Activated CD8-positive, alpha-beta memory T cell treated with anti-CD3 and anti-CD28 coated beads, Interleukin-2, amount 50 U/mL, for 4 hours (primary cell): ENCODE measurements around the gene SYNDIG1.

ENCODE experiments used
- DNase-seq: peaks from one replicate; pipeline ENCODE4 v3.0.0-alpha.2; 2020

Gene SYNDIG1

DNA sequence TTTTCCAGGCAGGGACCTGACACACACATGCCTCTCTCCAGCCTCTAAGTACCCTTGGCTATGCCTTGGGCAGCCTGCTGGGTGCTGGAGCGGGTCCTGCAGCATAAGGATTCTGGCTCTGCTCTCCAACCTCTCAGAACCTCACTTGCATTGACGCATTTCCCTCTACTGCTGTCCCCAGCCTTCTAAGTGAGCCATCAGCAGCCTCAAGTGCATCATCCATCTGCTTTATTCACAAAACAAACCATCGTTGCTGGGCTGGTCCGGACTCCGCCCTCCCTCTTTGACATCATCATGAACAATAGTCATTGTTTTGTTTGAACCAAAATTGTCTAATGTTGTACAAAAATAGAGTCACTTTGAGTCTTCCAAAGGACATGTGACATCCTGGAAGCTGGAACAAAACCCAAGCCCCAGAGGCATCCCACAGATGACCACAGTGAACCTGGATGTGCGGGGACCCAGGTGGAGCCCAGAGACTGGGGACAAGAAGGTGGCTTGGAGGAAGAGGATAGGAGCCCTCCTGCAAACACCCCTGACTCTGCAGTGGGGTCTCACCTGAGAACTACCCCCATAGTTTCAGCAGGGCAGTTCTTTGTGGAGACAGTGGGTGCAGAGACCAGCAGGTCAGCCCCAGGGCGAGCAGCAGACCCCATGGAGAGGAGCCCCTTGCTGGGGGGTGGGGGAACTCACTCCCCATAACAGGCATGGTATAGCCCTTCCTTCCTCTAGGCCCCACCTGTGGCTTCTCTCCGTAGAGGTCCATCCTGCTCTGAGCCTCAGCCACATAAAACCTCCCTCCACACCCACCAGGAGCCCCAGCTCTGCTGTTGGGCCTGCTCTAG, 230.1 kb downstream of the SYNDIG1 start:
- no peak for DNase-seq

DNA sequence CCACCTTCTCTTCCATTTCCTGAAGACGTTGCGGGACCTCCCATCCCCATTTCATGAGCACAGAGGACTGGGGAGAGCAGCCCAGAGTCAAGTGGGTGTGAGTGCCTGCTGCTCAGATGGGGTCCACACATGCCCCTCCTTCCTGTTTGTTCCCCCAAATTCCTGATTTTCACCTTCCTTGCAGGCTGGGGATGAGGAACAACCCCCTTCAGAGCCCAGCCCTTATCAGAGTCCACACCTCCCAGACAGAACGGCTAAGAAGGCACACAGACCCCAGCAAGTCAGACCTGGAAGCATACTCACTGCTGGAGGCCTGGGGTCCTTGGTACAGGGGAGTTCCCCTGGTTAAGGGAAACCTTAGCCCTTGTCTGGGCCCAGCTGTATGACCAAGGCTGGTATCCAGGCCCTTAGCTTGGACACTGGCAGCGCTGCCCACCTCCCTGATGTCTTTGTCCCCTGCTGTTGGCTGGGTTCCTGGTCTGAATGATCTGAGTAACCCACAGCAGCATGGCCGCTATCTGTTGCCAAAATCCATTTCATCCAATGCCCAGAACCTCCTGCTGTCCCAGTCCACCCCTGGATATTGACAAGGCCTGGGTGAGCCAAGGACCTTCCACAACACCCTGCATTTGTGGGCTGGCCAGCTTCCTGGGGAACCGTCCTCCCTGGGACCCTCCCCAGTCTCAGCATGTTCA, 230.9 kb downstream of the SYNDIG1 start:
- no peak for DNase-seq

DNA sequence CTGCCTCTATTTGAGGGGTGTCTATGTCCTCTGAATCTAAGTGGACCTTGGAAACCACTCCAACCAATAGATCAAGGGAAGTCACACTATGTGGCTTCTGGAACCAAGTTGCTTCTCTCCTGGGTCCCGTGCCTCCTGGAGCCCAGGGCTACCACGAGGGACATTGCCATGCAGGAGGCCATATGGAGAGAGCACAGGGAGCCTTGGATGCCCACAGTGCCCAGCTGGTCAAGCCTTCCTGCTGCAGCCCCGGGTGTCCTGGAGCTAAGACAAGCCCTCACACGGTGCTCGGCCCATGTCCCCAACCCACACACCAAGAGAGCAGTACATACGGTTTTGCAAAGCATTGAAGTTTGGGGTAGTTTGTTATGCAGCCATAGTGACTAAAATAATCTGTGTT, 231.6 kb downstream of the SYNDIG1 start:
- DNase-seq: no peak

DNA sequence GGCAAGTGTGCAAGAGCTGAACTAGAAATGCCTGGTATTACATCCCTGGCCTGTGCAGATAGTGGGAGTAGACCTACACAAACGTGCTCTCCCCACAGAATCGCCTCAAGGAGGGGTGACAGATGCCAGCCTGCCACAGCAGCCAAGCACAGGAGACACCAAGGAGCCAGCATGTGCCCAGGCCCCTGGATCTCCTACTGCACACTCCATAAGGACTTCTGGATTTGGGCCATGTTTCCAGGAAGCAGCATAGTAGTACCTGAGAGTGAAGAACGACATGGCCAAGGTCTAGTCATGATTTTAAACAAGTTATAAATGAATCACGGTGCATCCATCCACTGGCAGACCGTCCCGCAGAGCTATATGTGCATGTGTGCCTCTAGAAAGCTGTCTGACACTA, 232.2 kb downstream of the SYNDIG1 start:
- DNase-seq: no peak

DNA sequence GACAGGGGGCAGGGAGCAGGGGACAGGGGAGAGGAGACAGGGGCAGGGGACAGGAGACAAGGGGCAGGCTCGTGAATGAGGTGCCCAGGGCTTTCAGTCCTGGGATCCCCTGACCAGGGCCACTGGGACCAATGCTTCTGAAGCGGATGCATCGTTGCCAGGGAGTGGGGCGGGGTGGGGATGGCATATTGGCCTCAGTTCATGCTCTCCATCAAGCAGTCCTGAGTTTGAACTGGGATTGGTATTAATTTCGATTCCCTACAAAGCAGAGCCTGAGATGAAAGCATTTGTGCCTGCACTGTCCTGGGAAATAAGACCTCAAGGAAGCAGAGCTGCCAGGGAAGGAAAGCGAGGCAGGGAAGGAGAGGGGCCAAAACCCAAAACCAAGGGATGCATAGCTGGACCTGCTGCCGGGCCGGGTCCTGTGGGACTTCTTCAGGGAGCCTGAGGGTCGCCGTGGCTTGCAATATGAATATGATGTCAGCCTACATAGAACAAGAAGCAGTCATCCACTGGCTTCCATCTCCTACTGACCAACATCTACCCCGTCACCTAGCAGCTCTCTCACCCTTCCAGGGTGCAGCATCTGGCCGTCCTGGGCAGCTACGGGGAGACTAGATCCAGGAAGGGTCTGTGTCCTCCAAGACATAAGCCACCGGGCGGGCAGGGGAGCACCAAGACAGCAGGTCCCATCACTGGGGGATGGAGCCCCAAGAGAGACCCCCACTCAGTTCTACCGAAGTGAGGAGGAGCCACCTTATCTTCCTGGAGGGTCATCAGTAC, 233.3 kb downstream of the SYNDIG1 start:
- no peak for DNase-seq

DNA sequence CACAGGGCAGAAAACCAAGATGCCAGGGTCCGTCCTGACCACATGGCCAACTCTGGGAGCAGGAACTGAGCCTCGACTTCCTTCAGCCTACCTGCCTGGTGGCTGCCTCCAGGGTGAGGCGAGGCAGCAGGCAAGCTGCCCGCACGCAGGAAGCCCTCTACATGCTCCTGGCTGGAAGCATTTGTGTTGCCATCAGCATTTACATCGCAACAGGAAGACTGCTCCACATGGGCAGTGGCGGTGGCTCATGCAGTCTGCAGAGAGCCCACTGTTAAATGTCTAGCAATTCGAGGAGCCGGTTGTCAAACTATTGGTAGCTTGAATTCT, 233.8 kb downstream of the SYNDIG1 start:
- no peak for DNase-seq

DNA sequence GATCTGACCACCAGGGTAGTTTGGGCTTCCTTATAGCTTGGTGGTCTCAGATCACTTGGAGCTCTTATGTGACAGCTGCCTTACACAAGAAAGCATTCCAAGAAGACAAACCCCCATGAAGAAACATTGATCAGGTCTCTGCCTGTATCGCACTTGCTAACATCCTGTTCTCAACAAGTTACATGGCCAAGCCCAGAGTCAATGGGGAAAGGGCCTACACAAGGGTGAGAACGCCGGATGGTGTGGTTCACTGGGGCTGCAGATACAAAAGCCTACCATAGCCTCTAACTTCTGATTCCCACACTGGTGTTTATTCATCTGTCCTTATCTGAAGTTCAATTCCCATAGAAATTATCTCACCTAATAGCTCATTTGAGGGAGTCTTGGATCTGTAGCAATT, 235.5 kb downstream of the SYNDIG1 start:
- DNase-seq: no peak

DNA sequence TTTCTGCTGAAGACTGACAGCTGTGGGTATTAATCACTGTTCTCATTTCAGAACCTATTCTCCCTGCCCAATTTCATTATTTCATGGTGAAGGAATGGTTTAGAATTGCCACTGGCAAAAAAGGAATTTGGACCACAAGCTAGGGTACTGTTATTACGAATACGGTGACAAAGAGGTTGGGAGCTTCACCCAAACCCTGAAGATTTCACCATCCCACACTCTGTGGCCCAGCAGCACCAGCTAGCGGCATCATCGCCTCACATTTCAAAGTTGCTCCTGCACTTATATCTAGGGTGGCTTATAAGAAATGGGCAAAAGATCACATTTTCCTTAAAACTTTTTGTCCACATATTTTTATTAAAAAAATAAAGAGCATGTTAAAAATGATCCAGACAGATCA, 236.1 kb downstream of the SYNDIG1 start:
- no peak for DNase-seq

DNA sequence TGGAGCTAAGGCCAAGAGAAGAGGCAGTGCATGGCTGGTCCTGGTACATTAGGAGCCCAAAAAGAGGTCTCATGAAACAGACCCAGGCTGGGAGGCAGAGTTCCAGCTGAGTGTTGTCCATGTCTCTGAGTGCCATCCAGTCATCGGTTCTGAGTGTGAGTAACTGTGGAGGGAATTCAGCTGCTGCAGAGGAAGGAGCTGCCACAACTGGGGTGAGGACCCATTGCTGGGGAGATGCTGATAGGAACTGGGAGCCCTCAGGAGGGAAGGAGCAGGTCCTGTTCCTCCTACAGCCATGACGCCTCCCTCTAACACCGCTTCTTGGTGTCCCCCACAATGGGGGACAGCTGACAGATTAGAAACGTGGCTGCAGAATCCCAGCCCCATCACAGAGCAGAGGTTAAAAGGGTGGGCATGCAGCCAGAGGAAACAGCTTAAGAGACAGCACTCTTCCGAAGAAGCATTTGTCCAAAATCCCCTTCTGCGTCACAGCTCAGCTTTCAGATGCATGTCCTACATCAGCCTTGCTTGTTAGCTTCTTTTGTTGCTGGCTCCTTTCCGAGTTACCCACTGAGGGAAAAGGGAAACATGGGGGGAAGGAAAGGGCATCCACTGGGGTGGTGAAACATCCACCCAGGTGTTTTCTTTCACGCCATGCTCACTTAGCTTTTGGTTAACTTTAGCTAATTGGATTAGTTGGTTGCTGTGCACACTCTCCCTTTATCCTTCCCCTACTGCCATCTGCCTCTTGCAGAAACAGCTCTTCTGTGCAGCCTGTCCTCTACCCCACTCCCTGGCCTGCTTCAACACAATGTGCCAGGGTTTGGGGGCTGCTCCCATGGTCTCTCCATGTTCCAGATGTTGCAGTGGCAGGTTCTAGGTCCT, 239.2 kb downstream of the SYNDIG1 start:
- DNase-seq: no peak
